ENCODE measurements around the gene GGNBP2. TPM values are rescaled to one million over a fixed set of nuclear protein-coding genes. Genes with fewer than 3 reads are reported as not detected.
"Not testable (repeated sequence)": the region's sequence is repeated elsewhere in the genome, so short reads cannot be mapped to it uniquely, and the experiment has no call there.

GGNBP2 gene, protein sequence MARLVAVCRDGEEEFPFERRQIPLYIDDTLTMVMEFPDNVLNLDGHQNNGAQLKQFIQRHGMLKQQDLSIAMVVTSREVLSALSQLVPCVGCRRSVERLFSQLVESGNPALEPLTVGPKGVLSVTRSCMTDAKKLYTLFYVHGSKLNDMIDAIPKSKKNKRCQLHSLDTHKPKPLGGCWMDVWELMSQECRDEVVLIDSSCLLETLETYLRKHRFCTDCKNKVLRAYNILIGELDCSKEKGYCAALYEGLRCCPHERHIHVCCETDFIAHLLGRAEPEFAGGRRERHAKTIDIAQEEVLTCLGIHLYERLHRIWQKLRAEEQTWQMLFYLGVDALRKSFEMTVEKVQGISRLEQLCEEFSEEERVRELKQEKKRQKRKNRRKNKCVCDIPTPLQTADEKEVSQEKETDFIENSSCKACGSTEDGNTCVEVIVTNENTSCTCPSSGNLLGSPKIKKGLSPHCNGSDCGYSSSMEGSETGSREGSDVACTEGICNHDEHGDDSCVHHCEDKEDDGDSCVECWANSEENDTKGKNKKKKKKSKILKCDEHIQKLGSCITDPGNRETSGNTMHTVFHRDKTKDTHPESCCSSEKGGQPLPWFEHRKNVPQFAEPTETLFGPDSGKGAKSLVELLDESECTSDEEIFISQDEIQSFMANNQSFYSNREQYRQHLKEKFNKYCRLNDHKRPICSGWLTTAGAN
- total RNA-seq = 68.4 TPM

DNA sequence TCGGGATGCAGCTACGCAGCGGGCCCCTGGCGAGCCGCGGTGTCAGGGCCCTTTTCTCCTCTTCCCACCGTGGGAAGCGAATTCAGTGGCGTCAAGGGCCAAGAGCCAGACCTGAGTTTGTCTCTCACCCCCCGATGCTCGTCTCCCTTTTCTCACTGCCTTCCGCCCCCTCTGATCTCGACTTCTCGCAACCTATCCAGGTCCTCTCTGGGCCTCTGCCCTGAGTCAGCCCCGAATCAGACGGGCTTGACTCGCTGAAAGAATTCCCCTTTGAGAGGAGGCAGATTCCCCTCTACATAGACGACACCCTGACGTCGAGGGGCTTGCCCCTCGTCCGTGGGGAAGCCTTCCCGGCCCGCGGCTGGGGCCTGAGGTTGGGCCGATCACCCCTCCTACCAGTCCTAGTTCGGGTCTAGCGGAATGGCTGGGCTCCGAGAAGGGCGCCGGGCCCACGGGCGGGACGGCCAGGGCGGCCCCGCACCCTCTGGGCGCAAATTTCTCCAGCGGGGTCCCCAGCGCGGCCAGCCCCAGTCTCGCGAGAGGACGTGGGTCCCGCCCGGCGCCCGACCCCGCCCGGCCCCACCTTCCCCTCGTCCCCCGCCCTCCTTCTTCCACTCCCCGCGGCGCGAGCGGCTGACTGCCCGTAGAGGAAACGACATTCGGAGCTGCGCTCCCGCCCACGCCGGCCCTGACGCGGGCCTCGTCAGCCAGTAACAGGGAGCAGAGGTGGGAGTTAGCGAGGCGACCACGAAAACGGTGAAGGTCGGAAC, at the start of gene GGNBP2:
Gene GGNBP2 (plus strand): TSS at position 613 of the 770 bp plus-strand sequence. CDS start 806 bp downstream, outside the sequence.
- peak; percentile 97 for DNase-seq

DNA sequence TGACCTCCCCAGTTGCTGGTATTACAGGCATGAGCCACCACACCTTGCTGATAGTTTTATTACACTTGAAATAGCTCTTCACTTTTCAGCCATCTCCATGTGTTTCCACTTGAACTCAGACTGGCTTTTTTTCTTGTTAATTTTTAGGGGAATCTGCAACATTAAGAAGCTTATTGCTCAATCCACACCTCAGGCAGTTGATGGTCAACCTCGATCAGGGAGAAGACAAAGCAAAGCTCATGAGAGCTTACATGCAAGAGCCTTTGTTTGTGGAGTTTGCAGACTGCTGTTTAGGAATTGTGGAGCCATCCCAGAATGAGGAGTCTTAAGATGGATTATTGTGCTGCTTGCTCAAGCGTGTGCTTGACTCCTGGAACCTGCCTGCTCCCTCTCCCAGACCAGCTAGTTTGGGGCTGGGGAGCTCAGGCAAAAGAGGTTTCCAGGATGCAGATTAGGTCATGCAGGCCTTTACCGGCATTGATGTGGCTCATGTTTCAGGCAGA, 49.6 kb upstream of the GGNBP2 start:
- DNase-seq = no peak

DNA sequence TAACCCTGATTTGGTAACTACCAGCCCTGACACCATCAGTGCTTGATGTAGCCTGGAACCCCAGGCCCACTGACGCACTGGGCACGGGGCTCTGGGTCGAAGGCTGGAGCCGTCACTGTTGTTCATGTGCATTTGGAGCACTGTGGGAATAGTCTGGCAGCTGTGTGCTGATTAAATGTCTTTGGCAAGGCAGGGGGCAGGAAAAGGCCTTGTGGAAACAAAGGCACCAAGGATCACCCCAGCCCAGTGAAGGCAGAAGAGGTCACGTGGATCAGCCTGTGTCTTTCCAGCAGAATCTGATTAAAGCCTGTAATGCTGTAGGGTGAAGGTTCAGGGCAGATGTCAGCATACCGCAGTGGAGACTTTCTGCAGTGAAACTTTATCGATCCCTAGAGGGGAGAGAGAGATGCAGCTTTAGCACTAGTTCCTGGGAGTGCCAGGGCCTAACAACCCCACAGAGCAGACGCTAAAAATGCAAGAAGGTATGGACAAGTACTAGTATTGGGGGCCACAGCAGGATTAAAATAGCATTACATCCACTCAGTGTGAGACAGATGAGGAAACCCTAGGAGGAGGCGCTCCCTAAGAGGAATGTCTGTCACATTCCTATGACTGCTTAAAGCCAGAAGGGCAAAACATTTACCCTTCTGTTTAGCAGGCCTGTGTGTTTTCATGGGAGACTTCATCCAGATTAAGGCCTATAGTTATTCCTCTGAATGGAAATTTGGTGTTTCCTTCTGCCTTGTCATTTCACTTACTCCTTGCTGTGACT, 48.5 kb upstream of the GGNBP2 start:
- DNase-seq = peak; percentile 36

DNA sequence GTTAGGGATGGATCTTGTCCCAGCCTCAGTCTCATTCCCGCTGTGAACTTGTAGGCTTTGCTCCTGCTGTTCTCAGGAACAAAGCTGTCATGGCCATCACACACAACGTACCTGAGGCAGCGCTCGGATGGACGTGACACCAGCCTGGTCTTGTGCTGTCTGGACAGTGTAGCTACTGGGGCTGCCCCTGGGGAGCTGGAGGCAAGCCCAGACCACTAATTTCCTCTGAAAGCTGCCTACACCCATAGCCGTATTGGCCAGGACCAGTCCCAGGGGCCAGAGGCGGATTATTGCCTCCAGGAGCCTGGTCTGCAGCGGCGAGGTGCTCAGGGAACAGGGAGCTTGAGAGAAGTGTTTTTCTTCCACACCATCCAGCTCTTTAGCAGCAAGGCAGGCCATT, 46.6 kb upstream of the GGNBP2 start:
- DNase-seq = no peak

DNA sequence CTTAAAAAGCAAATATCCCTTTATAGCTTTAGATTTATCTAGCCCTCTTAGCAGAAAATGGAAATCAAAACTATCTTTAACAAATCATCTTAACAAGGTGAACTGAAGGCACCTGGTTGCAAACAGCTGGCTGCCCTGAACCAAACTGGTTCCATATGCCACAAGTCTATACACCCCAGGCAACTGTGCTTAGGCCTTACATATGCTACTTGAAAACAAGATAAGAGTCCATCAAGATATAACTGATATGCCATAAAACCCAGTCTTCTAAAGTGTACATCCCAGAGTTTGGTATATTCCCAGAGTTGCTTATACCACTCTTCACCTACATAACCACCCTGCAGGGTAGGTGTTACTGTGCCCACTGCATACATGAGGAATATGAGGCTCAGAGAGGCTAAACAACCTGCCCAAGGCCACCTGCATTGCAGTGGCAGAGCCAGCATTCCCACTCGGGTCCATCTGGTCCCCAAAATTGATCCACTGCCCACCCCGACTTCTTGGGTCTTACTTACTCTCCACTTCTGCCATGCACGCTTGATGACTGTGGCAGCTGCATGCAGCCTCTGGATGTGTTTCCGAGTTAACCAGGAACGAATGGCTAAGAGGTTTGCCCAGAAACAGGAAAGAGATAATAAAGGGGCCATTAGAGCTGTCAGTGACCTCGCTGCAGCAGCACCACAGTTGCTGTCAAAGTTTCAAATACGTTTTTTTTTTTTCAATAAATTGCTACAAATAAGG, 46.0 kb upstream of the GGNBP2 start:
- DNase-seq = no peak

DNA sequence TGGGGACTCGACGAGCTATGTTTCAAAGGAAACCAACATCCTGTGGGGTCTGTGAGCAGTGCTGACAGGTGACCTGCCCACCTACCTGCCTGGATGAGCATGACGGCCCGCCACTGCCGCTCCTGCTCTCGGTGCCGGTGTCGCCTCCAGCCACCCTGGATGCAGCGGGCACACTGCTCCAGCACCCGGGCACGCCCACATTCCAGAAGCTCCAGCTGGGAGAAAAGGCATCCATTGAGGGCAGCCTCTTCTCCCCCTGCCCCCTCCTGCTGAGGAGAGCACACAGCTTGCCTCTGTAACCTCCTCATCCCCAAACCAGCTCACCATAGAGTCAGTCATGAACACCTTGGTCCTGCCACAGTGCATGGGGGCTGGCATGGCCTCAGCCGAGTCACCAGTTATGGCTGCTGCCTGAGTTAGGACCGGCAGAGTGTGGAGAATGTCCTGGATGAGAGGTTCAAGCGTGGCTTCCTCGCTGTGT, 43.9 kb upstream of the GGNBP2 start:
- DNase-seq = peak; percentile 15

DNA sequence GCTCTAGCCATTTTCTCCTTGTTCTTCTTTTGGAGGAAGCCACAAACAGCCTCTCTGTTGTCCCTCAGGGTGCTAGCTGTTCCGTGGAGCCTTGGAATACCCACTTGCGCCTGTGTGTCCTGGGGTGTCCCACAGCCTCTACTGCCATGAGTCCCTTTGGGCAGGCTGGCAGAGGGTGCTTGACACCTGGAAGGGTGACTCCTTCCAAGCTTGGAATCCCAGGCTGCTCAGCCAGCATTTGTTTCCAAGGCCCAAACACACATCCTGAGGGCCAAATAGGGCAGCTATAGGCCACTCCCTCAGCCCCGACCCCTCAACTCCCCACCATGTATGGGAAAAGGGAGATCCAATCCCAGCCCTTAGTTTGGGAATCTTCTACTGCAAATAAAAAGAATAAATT, 43.4 kb upstream of the GGNBP2 start:
- DNase-seq = no peak

DNA sequence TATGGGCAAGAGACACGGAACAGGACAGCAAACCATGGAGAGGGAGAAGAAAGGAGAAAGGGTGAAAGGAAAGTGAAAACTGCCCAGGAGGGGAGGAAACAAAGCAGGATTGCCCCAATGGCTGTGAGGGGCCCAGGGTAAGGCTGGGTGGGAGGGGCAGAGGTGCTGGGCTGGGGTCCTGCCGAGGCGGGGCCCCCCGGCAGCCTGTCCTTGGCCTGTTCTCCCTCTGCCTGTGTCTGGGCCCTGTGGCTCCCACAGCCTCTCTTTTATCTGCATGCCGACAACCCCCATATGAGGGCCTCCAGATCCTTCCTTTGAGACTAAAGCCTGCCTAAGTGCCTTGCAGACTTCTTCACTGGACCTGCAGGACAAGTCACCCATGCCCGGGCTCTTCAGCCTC, 42.8 kb upstream of the GGNBP2 start:
- DNase-seq = no peak

DNA sequence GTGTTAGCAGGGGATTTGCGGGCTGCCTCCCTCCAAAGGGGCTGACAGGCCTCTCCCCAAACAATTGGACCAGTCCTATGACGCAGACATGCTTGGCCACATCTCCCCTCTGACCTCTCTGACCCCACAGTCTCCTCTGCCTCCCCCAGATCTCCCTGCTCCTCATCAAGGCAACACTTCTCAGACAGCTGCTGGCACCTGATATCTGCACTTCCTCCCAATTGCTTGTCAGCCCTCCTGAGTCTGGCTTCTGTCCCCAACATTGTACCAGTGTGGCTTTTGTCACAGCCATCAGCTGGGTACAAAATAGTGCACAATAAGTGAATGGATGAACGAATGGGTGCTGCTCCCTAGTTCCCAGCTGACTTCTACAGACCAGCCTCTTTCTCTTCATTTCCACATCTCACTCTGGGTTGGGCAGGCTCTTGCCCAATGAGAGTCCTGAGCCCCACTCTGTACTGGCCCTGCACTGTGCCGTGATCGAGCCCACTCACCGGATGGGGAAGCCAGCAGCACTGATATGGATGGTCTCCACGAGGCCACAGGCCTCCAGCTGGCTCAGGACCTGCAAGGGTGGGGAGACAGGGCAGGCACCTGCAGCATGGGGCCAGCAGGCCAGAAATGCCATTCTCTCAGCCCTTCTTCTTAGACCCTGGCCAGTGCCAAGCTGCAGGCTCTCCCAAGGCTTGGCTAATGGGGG, 41.1 kb upstream of the GGNBP2 start:
- DNase-seq = no peak

DNA sequence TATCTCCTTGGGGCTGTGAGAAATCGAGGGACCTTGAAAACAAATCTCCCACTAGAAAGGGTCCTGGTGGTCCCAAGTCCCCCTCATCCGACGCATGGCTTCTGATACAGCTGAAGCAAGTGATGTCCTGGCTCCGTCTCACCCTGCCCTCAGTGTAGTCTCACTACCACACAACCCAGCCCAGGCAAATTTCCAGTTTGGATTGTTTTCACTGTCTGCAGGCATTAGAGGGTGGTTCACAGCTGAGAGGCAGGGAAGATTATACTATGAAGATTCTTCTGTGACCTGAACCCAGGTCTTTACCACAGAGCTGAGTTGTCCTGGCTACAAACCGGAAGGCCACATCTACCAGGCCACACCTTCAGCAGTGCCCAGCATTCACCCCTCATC, 40.6 kb upstream of the GGNBP2 start:
- no peak for DNase-seq

DNA sequence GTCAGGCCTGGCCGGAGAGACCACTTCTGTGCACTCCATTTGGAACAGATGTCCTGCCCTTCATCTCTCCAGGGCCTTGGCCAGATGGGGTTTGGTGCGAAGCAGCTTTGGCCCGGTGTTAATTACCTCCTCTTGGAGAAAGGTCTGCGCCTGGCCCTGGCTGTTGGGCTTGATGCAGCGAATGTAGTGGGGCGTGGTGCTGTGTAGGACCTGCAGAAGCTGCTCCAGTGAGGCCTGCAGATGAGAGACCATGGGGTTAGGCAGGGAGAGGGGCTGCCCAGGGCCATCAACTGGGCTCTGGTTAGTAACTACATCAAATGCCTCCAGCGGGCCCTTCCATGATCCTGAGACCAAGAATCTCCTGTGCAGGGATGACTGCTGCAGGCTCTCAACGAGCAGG, 39.5 kb upstream of the GGNBP2 start:
- DNase-seq = no peak

DNA sequence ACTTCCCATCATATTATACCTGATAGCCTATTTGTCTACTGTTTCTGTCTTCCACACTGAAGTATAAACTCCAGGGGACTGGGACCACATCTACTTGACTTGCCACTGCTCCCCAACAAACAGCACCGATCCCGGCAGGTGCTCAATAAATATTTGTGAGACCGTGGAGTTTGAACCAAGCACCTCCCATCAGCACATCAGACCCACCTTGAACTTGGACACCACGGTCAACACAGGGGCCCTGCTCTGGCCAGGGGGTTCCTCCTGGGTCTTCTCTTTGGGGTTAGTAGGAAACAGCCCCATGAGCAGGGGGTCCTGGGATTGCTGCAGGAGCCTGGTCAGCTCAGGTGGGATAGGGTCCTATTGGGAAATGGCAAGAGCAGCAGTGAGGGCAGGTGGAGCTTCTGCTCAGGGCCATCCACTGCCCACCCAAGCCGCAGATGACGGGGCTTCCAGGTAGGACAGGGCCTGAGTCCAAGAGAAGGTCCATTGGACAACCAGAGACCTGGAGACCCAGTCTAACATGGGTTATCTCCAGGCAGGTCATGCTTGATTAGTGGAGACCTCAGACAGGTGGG, 38.4 kb upstream of the GGNBP2 start:
- no peak for DNase-seq

DNA sequence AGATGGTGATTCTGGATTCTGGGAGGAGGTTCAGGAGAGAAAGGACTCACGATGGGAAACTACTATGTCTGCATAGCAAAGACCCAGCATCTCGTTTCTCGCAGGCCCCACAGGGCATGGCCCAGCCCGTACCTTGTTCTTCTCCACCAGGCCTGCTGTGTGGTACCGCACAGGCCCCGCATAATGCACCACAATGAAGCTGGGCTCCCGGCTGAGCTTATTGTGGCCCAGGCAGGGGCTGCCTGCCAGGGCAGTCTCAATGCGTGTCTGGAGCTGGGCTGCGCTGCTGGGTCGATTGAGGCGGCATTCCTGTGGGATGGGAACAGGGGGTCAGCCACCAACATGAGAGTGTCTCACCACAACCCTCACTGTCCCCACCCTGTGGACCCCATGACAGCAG, 37.9 kb upstream of the GGNBP2 start:
- DNase-seq = no peak

DNA sequence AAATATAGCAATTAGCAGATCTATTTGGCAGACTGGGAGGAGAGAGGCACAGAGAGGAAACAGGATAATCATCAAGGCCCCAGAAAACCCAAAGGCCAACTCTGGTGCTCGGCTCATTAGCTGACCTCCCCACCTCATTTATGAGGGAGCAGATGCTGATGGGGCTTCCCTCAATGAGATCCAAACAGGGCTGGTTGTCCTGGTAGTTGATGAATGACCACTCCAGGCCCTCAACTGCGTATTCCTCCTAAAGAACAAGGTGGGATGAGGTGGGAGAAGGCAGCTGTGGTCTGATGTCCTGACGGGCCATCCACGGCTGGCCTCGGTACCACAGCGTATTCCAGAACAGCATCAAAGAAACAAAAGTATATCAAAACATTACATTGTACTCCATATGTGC, 37.5 kb upstream of the GGNBP2 start:
- no peak for DNase-seq

DNA sequence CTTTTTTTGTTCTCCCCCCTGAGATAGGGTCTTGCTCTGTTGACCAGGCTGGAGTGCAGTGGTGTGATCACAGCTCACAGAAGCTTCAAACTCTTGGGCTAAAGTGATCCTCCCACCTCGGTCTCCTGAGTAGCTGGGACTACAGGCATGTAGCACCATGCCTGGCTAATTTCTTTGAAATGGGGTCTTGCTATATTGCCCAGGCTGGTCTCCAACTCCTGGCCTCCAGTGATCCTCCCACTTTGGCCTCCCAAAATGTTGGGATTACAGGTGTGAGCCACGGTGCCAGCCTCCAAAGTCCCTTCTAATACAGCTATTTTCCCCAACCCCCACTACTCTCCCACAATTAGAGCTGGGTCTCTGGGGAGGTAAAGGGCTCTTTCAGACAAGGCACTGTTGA, 36.3 kb upstream of the GGNBP2 start:
- DNase-seq = not testable (repeated sequence)

DNA sequence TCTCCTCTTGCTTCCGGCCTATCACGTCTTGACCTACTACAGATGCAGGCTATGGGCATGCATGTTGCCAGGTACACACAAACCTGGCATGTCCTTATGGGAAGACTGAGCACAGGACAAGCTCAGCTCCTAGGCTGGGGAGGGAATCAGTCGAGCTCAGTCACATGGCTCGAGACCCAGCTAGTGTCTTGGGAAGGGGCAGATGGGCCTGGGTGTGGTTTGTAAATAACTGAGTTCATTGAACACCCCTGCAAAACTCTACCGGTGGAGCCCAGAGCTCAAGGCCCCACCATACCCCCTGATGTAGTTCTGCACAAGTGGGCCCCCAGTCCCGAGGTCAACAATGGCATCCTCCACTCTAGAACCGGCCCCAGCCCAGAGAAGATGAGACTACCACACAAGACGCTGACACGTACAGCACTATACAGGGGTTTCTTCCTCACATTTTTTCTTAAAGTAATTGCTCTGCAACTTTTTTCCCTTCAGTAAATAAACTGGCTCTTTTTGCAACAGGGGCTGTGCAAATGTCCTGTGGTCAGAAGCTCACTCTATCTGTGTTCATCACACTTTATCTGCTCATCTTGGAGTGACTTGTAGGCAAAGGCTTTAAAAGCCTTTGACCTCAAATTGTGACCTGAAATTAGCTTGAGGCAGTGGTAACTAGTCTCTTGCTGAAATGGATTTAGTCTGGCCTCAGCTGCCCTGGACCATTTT, 35.3 kb upstream of the GGNBP2 start:
- DNase-seq = no peak

DNA sequence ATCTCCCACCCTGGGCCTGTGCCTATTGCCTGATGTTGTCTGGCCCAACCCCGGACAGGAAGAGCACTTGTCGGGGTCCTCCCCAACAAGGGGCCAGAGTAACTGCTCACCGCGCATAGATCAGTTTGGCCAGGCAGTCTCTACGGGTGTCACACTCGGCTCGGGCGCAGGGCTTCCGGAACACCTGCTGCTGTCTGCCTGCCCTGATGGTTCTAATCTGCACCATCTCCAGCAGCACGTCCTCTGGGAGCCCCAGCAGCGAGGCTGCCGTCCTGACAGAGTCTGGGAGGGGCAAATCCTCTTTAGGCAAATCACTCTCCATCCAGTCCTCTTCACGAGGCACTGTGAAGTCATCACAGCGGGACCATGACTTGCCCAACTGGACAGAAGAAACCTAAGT, 34.1 kb upstream of the GGNBP2 start:
- DNase-seq = peak; percentile 11

DNA sequence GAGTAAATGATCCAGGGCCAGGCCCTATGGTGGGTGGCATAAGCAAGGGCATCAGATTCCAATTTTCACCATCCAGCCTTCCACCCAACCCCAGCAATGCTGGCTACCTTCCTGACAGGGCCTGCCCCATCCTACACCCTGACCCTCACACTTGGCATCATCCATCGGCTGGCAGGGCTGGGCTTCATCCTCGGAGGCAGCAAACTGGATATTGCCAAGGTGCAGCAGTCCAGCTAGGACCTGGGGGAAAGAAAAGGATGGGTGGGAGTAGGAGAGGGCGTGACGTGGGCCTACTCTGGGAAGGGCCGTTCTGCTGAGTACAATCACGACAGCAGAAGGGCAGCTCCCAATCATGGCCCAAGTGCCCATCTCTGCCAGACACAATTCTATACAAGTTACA, 33.5 kb upstream of the GGNBP2 start:
- DNase-seq = no peak

DNA sequence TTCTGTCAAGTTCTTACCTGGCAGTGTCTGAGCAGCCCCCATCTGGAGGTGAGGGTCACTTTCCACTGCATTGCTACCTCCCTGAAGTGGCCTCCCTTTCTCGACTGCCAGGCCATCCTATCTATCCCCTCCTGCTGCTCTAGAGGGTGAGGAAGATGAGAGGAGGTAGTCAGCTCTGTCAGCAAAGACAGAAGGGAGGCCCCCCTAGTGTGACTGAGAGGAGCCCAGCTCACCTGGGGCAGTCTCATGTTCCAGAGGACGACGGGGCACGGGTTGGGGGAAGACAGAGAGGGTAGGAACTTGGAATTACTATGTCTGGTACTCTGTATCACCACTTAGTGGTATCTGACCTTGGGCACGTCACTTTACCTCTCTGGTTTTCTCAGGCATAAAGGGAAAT, 32.1 kb upstream of the GGNBP2 start:
- no peak for DNase-seq

DNA sequence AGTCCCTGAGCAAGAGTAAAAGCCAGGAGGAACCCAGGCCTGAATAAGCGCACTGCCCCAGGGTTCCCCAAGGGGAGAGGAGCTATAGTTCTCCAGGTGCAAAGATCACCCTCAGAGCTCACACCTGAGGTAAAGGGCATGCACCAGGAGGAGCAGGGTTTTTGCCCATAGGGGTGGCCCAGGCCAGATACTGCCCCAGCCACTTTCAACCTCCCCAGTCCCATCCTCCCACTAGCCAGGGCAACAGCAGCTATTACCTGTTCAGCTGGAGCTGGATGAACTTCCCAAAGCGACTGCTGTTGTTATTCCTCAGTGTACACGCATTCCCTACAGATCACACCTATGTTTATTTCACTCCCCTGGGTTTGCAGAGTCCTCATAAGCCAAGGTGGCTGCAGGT, 29.9 kb upstream of the GGNBP2 start:
- no peak for DNase-seq

All from tongue (tissue), 2 donors.